Measurements from ENCODE around the gene CCDC88C. TPM values are rescaled to one million over a fixed set of nuclear protein-coding genes. Genes with fewer than 3 reads are reported as not detected.

Gene CCDC88C
- total and polyA plus RNA-seq, 4 donors: 16.5 to 66.0 (median 32.1) TPM

DNA sequence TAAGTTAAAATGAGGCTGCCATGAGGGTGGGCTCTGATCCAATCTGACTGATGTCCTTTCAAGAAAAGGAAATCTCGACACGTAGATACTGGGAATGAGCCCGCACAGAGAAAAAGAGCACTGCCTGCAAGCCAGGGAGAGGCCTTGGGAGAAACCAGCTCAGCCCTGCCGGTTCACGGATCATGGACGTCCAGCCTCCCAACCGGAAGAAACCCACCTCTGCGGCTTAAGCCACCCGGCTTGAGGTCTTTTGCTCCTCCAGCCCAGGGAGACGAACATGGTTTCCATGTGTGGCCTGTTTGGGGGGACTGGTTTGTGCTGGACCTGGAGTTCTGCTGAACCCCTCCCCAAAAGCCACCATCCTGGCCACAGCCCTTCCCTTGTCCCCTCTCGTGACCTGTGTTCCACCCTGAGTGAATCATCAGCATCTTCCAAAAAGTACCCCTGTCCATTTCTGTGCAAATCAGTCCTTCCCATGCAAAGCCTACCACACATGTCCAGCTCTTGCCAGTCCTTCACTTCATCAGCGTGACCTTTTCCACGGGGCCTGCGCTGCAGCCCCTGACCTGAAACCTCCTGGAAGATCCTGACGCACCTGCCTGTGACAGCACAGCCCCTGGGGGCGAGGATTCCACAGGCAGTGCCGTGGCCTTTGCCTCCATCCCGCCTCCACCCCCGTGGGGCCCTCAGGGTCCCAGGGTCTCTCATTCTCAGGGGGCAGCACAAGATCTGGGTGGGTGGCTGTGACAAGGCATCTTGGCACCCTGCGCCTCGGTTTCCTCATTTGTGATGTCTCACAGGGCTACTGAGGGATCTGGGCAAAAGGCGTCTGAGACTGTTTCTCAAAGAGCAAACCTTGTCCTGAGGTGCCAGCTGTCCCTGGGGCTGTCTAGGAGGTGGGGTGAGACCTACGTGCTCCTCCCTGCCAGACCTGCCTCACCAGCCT, 121.5 kb downstream of the CCDC88C start:
- 97% methylated on average over 23 of the region's 23 CpGs for WGBS, 2 donors
- no peak for DNase-seq
- H3K4me3 ChIP-seq: no peak overlapping the region
- H3K27ac ChIP-seq (ENCODE audit: low read depth in 1 of 2, low read length in 1 of 2): no peak overlapping the region
- no peak for ATAC-seq (ENCODE audit: insufficient read depth, low FRiP score)
- H3K9ac ChIP-seq (ENCODE audit: insufficient read depth in 1 of 2, low read length in 2 of 2): no peak overlapping the region
- H3K9me3 ChIP-seq (ENCODE audit: control insufficient read depth in 4 of 4, insufficient read depth in 3 of 4, low read length in 3 of 4): no peaks in the 10 kb centered on the region
- TF ChIP-seq CTCF (IDR thresholded peaks at IDR 0.05; ENCODE audit: control extremely low read depth, extremely low read depth): no peak
- no peaks in the 10 kb centered on the region for H3K27me3 ChIP-seq (ENCODE audit: control insufficient read depth in 3 of 3, insufficient read depth in 3 of 3, low read length in 2 of 3)
- no peaks in the 10 kb centered on the region for H3K4me1 ChIP-seq (ENCODE audit: control insufficient read depth in 5 of 5, insufficient read depth in 5 of 5, low read length in 5 of 5)
- H3K36me3 ChIP-seq (ENCODE audit: control insufficient read depth in 4 of 4, insufficient read depth in 4 of 4, low read length in 4 of 4): peaks cover 0 to 47% (median under 1%) of the 10 kb centered on the region in 4 donors

DNA sequence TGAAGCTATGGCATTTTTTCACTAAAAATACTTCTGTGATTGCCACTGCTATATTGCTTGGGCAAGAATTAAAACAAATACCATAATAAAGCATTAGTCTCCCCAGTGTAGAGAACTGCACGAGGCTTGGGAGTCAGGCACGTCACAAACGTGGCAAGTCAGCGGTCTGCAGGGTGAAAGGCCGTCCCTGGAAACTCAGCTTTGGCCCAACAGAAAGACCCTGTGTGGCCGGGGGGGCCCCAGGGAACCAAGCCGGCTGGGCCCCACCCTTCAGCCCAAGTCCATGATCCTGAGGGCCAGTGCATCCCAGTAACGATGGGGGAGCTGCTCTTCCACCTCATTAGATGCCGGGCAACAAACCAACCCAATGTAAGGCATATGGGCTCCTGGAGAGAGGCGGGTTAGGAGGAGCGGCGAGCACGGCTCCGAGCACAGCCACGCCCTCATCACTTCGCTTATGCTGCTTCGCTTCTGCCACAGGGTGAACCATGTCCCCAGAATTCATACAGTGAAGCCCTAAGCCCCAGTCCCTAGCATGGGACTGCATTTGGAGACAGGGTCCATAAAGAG, 122.3 kb downstream of the CCDC88C start:
- no peak for TF ChIP-seq CTCF (IDR thresholded peaks at IDR 0.05; ENCODE audit: control extremely low read depth, extremely low read depth)
- WGBS, 2 donors: 96 to 98% methylated on average over 17 of the region's 17 CpGs
- Histone ChIP-seq H3K9me3 (ENCODE audit: control insufficient read depth in 4 of 4, insufficient read depth in 3 of 4, low read length in 3 of 4) (no peaks in the 10 kb centered on the region), H3K4me1 (ENCODE audit: control insufficient read depth in 5 of 5, insufficient read depth in 5 of 5, low read length in 5 of 5) (no peaks in the 10 kb centered on the region), H3K9ac (ENCODE audit: insufficient read depth in 1 of 2, low read length in 2 of 2) (no peak overlapping the region), H3K27me3 (ENCODE audit: control insufficient read depth in 3 of 3, insufficient read depth in 3 of 3, low read length in 2 of 3) (no peaks in the 10 kb centered on the region), H3K4me3 (no peak overlapping the region), H3K27ac (ENCODE audit: low read depth in 1 of 2, low read length in 1 of 2) (no peak overlapping the region), H3K36me3 (ENCODE audit: control insufficient read depth in 4 of 4, insufficient read depth in 4 of 4, low read length in 4 of 4) (peaks cover 0 to 48% (median under 1%) of the 10 kb centered on the region in 4 donors)
- no peak for ATAC-seq (ENCODE audit: insufficient read depth, low FRiP score)
- DNase-seq: no peak

- DNase-seq: no peak
- H3K27ac ChIP-seq (ENCODE audit: low read depth in 1 of 2, low read length in 1 of 2): no peak overlapping the region
- ATAC-seq (ENCODE audit: insufficient read depth, low FRiP score): no peak
- H3K9me3 ChIP-seq (ENCODE audit: control insufficient read depth in 4 of 4, insufficient read depth in 3 of 4, low read length in 3 of 4): no peaks in the 10 kb centered on the region
- no peak overlapping the region for H3K9ac ChIP-seq (ENCODE audit: insufficient read depth in 1 of 2, low read length in 2 of 2)
- H3K4me3 ChIP-seq: no peak overlapping the region
- H3K36me3 ChIP-seq (ENCODE audit: control insufficient read depth in 4 of 4, insufficient read depth in 4 of 4, low read length in 4 of 4): peaks cover 0 to 49% (median under 1%) of the 10 kb centered on the region in 4 donors
- H3K4me1 ChIP-seq (ENCODE audit: control insufficient read depth in 5 of 5, insufficient read depth in 5 of 5, low read length in 5 of 5): no peaks in the 10 kb centered on the region
- no peaks in the 10 kb centered on the region for H3K27me3 ChIP-seq (ENCODE audit: control insufficient read depth in 3 of 3, insufficient read depth in 3 of 3, low read length in 2 of 3)
- 86 to 93% methylated on average over 7 of the region's 7 CpGs for WGBS, 2 donors
- no peak for TF ChIP-seq CTCF (IDR thresholded peaks at IDR 0.05; ENCODE audit: control extremely low read depth, extremely low read depth)
These were observed 123.5 kb downstream of the CCDC88C start for GRCh38 chr14:91294153-91294552.

Measured in lung (tissue), 12 donors.